ENCODE measurements around the gene DIS3L2.
"Not testable (repeated sequence)": the region's sequence is repeated elsewhere in the genome, so short reads cannot be mapped to it uniquely, and the experiment has no call there.

DIS3L2 gene

DNA sequence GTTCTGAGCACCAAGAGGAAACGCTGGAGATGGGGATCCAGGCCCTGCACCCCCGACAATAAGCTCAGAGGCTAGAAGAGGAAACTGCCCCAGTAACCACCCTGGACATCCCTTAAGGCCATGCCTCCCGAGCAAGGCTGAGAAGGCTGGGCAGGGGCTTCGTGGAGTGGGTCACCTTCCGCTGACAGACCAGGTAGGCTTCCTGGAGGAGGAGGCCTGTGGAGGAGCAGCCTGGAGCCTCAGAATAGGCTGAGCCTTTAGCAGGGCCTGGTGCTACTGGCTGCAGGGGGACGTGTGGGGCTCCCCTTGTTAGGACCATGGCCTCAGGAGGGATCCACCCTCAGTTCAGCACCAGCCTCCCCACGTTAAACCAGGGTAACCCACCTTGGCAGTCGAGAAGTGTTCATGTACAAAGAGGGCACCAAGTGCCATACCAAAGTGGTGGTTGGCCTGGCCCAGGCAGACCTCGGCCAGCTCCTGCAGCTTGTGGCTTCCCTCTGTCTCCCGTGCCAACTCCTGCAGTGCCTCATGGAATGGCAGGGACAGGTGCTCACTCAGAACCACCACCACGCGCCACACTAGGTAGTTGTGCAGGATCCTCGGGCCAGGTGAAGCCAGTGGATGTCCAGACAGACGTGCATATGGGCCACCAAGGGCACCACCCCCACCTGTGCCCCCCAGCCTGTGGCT lies 388.6 kb downstream of the DIS3L2 start:
- DNase-seq (ENCODE audit: low read depth): no peak

GRCh38 chr2:232350804-232351685 lies 389.5 kb downstream of the DIS3L2 start:
- no peak for DNase-seq (ENCODE audit: low read depth)

DNA sequence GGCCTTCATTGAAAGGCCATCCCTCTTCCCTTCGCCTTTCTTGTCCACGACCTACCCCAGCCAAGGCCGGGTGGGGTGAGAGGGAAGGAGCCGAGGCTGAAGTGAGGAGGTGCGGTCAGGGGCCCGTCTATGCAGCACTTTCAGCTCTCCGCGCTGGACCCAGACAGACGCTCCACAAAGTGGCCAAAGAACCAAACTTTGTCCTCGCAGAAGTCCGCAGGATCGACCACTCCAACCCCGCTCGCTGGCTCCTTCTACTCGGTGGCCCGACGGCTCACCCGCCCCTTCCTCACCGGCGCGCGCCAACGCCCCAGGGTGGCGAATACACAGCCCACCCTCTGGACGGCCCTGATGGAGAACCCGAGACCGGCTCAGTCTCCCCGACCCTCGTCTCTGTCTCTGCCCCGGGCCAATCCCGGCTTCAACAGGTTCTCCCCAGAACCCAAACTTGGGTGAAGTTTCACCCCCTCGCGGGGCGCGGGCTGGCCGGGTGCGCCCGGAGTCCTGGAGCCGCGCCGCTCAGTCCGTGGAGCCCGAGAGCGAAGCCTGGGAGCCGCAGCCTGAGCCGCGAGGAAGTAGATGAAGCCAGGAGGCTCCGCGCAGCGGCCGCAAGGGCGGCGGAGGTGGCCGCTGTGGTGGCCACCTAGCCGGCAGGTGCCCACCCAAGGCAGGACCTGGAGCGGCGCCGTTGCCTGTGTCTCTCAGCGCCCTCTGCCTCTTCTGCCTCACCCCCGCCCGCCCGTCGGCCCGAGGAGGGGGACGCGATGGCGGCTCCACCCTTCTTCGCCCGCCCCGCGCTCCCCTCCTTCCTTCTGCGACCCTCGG lies 390.4 kb downstream of the DIS3L2 start:
- DNase-seq (ENCODE audit: low read depth): no peak

- no peak for DNase-seq (ENCODE audit: low read depth)
Measured at GRCh38 chr2:232352511-232353091, 391.1 kb downstream of the DIS3L2 start.

- no peak for DNase-seq (ENCODE audit: low read depth)
Measured at GRCh38 chr2:232353096-232353495, 391.6 kb downstream of the DIS3L2 start.

- no peak for DNase-seq (ENCODE audit: low read depth)
Measured at GRCh38 chr2:232353660-232354059, 392.1 kb downstream of the DIS3L2 start.

- no peak for DNase-seq (ENCODE audit: low read depth)
Measured at GRCh38 chr2:232354069-232354468, 392.6 kb downstream of the DIS3L2 start.

DNA sequence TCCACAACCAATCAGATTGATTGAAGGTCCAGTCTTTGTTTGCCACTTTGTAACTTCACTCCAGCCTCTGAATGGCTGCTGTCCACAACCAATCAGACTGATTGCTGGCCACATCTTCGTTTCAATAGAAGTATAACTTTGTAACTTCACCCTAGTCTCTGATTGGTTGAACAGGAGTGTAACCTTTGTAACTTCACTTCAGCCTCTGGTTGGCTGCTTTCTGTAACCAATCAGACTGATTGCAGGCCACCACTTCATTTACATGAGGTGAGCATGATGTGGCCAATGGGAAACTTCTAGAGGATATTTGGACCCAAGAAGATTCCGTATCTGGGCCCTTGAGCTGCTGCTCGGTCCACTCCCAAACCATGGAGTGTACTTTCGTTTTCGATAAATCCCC lies 400.1 kb downstream of the DIS3L2 start:
- no peak for DNase-seq (ENCODE audit: low read depth)

- DNase-seq (ENCODE audit: low read depth): no peak
Measured at GRCh38 chr2:232362174-232362900, 400.8 kb downstream of the DIS3L2 start.

- not testable (repeated sequence) for DNase-seq (ENCODE audit: low read depth)
Measured at GRCh38 chr2:232363064-232363783, 401.7 kb downstream of the DIS3L2 start.

DNA sequence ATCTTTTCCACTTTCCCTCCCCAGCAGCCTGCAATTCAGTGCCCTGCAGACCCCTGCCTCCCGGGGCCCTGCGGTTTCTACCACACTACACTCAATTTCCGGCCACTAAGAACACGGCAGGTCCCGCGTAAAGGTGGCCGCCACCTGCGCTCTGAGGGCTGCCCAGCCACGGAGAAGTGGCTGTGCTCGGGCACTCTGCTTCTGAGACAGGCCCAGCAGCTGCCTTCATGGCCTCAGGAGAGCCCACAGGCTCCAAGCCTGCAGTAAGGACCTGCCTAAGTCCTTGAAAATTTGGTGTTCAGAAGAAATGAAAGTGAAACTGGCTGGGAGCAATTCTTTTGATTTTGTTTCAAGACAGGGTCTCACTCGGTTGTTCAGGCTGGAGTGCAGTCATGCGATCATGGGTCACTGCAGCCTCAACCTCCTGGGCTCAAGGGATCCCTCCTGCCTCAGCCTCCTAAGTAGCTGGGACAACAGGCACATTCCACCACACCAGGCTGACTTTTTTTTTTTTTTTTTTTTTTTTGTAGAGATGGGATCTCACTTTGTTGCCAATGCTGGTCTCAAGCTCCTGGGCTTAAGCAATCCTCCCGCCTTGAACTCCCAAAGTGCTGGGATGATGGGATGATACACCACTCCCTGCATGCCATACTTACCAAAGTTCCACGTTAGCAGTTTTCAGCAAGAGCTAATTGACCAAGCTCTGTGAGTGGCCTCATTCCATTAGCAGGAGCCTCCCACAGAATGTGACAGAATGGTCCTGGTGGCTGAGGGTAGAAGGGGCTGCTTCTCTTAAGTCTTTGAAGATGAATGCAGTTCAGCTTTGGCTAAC lies 402.5 kb downstream of the DIS3L2 start:
- DNase-seq (ENCODE audit: low read depth): no peak

DNA sequence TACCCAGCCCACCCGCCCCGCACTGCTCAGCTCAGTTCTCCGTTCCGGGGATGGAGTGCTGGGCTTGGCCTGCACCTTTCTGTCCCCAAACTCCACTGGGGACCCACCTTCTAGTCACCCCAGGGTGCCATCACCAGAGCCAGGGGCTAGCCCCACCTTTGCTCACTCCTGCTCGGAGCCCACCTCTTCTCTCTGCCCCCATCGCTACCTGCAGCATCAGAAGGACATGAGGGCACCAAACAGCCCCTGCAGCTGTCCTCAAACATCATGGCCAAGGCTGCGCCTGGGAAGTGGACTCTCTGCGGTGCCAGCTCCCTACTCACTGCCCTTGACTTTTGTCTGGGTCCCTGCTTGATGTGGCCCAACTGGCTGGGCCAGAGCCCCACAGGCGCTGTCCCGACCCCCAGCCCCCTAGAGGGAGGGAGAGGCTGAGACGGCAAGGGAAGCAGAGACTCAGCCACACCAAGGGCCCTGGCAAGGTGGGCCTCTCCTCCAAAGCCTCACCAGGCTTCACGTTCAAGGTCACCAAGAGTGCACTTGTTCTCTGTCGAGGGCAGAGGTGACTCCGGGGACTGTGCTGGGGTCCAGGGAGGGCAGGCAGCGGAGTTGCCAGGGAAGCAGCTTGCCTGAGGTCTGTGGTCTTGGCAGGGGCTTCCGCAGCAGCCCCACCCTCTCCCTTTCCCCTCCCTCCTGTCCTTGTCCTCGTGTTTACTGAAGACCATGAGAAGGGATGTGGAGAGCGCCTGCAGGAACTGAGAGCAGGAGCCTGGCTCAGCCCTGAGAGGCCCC lies 403.5 kb downstream of the DIS3L2 start:
- DNase-seq (ENCODE audit: low read depth): not testable (repeated sequence)

DNA sequence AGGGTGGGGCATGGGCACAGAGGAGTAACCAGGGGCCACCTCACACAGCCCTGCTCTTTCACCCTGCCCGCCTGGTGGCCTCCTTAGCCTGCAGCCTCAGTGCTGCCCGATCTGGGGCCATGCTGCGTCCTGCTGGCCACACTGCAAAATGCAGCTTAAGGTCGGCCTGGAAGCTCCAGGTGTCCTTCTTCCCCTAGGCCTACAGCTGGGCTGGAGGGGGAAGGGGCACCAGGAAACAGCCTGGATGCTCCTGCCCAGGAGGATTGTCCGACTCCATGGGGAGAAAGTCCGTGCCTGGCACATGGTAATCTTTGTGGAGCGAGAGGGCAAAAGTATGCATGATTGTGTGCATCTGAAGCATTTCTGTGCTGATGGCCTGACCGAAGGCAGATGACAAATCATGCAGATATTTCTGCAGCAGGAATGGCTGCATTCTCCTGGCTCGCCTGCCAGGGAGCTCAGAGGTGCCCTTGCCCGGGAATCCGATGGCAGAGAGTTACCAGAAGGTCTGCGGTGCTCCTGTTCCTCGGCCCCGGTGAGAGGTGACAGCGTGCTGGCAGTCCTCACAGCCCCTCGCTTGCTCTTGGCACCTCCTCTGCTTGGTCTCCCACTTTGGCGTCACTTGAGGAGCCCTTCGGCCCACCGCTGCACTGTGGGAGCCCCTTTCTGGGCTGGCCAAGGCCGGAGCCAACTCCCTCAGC lies 404.3 kb downstream of the DIS3L2 start:
- DNase-seq (ENCODE audit: low read depth): no peak

DNA sequence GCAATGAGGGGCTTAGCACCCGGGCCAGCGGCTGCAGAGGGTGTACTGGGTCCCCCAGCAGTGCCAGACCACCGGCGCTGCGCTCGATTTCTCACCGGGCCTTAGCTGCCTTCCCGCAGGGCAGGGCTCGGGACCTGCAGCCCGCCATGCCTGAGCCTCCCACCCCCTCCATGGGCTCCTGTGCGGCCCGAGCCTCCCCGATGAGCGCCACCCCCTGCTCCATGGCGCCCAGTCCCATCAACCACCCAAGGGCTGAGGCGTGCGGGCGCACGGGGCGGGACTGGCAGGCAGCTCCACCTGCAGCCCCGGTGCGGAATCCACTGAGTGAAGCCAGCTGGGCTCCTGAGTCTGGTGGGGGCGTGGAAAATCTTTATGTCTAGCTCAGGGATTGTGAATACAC lies 404.9 kb downstream of the DIS3L2 start:
- DNase-seq (ENCODE audit: low read depth): not testable (repeated sequence)

DNA sequence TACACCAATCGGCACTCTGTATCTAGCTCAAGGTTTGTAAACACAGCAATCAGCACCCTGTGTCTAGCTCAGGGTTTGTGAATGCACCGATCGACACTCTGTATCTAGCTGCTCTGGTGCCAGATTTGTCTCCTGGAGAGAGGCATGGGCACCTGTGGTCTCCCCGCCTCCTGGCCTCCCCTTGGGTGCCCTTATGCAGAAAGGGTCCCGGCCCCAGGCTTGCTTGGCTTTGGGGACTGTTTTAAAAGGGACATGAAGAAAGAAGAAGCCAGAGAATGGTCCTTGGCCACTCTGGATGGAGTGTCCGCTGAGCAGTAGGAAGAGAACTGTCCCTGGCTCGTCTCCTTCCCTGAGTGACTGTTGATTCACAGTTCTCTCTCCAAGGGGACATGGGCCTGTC lies 405.5 kb downstream of the DIS3L2 start:
- DNase-seq (ENCODE audit: low read depth): no peak

- DNase-seq (ENCODE audit: low read depth): no peak
Measured at GRCh38 chr2:232367591-232368233, 406.2 kb downstream of the DIS3L2 start.

DNA sequence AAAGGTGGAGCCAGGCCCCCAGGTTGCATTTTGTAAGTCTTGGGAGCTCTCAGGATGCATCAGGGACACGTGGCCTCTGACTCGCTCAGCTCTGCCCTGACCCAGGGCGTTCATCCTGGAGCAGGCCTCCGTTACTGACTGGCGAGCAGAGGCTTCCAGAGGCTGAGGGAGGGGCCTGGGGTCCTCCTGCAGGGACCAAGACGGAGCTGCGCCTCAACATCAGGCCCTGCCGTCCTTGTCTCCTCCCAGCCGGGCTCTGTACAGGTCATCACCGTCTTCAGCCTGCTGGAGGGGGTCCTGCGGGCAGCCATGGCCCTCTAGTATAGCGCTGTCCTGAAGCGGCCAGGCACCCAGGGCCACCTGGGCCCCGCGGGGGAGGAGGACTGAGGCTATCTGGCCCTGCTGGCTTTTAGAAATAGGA lies 406.8 kb downstream of the DIS3L2 start:
- no peak for DNase-seq (ENCODE audit: low read depth)
